SK-N-SH (cell line): Measurements from ENCODE around the gene PKD2L1. TPM values are rescaled to one million over a fixed set of nuclear protein-coding genes. Genes with fewer than 3 reads are reported as not detected.

Experiments used
- CTCF ChIA-PET: fragments of 300-600, 350-600 bp; formaldehyde crosslinking; extraction: SDS; loops from one replicate; lab custom pipeline; 2021; lab: Yijun Ruan, JAX
- POLR2A ChIA-PET: fragments of 350-600 bp; sonication (Branson Sonifier 250); formaldehyde crosslinking; extraction: SDS; loops from one replicate; lab custom pipeline; 2020; ENCODE audit warnings: antibody characterized with exemption, inconsistent platforms; lab: Yijun Ruan, JAX
- DNase-seq: peaks from one replicate; pipeline ENCODE4 v3.0.0; 2012
- H2AFZ ChIP-seq: fragments of 200-600 bp; sonication (generic); 2 replicates; pipeline ENCODE4 v1.8.1; 2016; ENCODE audit warnings: antibody characterized with exemption, mild to moderate bottlenecking, low read depth
- H3F3A ChIP-seq: fragments of 200-600 bp; sonication (generic); replicated peaks from 2 replicates; pipeline ENCODE3; 2016; ENCODE audit warnings: antibody characterized with exemption, mild to moderate bottlenecking; ENCODE audit not compliant: insufficient read depth
- H3K27ac ChIP-seq, 2 experiments: fragments of 200-500 bp in 1 of 2; fragments of 200-600 bp in 1 of 2; sonication (Bioruptor generic) in 1 of 2; sonication (generic), shearing (Covaris generic) in 1 of 2; 2 replicates each; pipeline versions ENCODE4 v1.5.1 to v1.6.1; 2014 to 2016; ENCODE audit warnings: low read depth in 2 of 2, inconsistent platforms in 1 of 2, low read length in 1 of 2, mild to moderate bottlenecking in 1 of 2, mixed read lengths in 1 of 2
- H3K27me3 ChIP-seq: fragments of 200-600 bp; sonication (generic), shearing (Covaris generic); 2 replicates; pipeline ENCODE4 v1.6.1; 2016; ENCODE audit warnings: mixed run types; ENCODE audit not compliant: insufficient read depth
- H3K36me3 ChIP-seq, 2 experiments: fragments of 200-500 bp in 1 of 2; fragments of 200-600 bp in 1 of 2; sonication (Bioruptor generic) in 1 of 2; sonication (generic) in 1 of 2; replicated peaks in 1 of 2; 2 replicates each; pipeline versions ENCODE3 to v1.5.1; 2014 to 2016; ENCODE audit warnings: low read length in 1 of 2, mild to moderate bottlenecking in 1 of 2; ENCODE audit not compliant: insufficient read depth in 2 of 2, control insufficient read depth in 1 of 2
- H3K4me1 ChIP-seq, 2 experiments: fragments of 200-500 bp in 1 of 2; fragments of 200-600 bp in 1 of 2; sonication (Bioruptor generic) in 1 of 2; sonication (generic), shearing (Covaris generic) in 1 of 2; 2 replicates each; pipeline versions ENCODE4 v1.5.1 to v1.6.1; 2014 to 2016; ENCODE audit warnings: low read depth in 1 of 2, low read length in 1 of 2, mixed run types in 1 of 2; ENCODE audit not compliant: insufficient read depth in 2 of 2, control insufficient read depth in 1 of 2
- H3K4me2 ChIP-seq: fragments of 200-600 bp; sonication (generic), shearing (Covaris generic); 2 replicates; pipeline ENCODE4 v1.6.1; 2017; ENCODE audit warnings: mixed run types
- H3K4me3 ChIP-seq, 2 experiments: fragments of 200-500 bp in 1 of 2; fragments of 200-600 bp in 1 of 2; sonication (Bioruptor generic) in 1 of 2; sonication (generic), shearing (Covaris generic) in 1 of 2; 2 replicates each; pipeline versions ENCODE4 v1.5.1 to v1.8.1; 2014 to 2016; ENCODE audit warnings: low read depth in 2 of 2, inconsistent platforms in 1 of 2, low read length in 1 of 2, mild to moderate bottlenecking in 1 of 2, mixed read lengths in 1 of 2, moderate library complexity in 1 of 2
- H3K79me2 ChIP-seq: fragments of 200-600 bp; sonication (generic); 2 replicates; pipeline ENCODE4 v1.8.1; 2017; ENCODE audit warnings: mild to moderate bottlenecking; ENCODE audit not compliant: insufficient read depth
- H3K9ac ChIP-seq: fragments of 200-600 bp; sonication (generic); 2 replicates; pipeline ENCODE4 v1.6.1; 2017; ENCODE audit warnings: mixed run types
- H3K9me2 ChIP-seq: fragments of 200-600 bp; sonication (generic); 2 replicates; pipeline ENCODE4 v1.6.1; 2017; ENCODE audit warnings: mixed run types
- H3K9me3 ChIP-seq: fragments of 200-600 bp; sonication (generic); 2 replicates; pipeline ENCODE4 v1.6.1; 2017; ENCODE audit warnings: mixed run types, mild to moderate bottlenecking, moderate library complexity
- H4K20me1 ChIP-seq: fragments of 200-600 bp; sonication (generic); 2 replicates; pipeline ENCODE4 v1.6.1; 2017; ENCODE audit warnings: mild to moderate bottlenecking, mixed run types; ENCODE audit not compliant: insufficient read depth
- ELF1 ChIP-seq: IDR thresholded peaks from 2 replicates; pipeline ENCODE4 v1.4.0; 2012
- EP300 ChIP-seq, 2 experiments: IDR thresholded peaks; 2 replicates each; pipeline versions ENCODE4 v1.4.0 to v1.6.1; 2012; ENCODE audit warnings: borderline replicate concordance in 1 of 2, low read depth in 1 of 2, low read length in 1 of 2
- FOXJ3 ChIP-seq: sonication (generic); formaldehyde crosslinking; IDR thresholded peaks from 2 replicates; pipeline ENCODE4 v1.5.1; 2020; ENCODE audit warnings: mild to moderate bottlenecking, missing genetic modification reagents
- FOXM1 ChIP-seq: IDR thresholded peaks from 2 replicates; pipeline ENCODE4 v1.4.0; 2012; ENCODE audit warnings: low read depth, mild to moderate bottlenecking
- GABPA ChIP-seq: IDR thresholded peaks from 2 replicates; pipeline ENCODE4 v1.4.0; 2012; ENCODE audit warnings: low read depth, mild to moderate bottlenecking
- GATA2 ChIP-seq: sonication (generic); formaldehyde crosslinking; IDR thresholded peaks from 2 replicates; pipeline ENCODE4 v1.5.0; 2020; ENCODE audit warnings: mild to moderate bottlenecking, missing genetic modification reagents
- JUND ChIP-seq: IDR thresholded peaks from 2 replicates; pipeline ENCODE4 v1.4.0; 2012
- MXI1 ChIP-seq: IDR thresholded peaks from 2 replicates; pipeline ENCODE4 v1.6.1; 2012; ENCODE audit warnings: mild to moderate bottlenecking, low read depth, low read length, improper control_type of control experiment
- NRF1 ChIP-seq: IDR thresholded peaks from 2 replicates; pipeline ENCODE4 v1.6.1; 2012; ENCODE audit warnings: low read depth, mild to moderate bottlenecking, low read length
- RAD21 ChIP-seq: IDR thresholded peaks from 2 replicates; pipeline ENCODE4 v1.6.1; 2012; ENCODE audit warnings: mild to moderate bottlenecking, low read length
- RCOR1 ChIP-seq: fragments of 150-350 bp; IDR thresholded peaks from 2 replicates; pipeline ENCODE4 v1.6.1; 2017; ENCODE audit warnings: antibody characterized with exemption, low read length
- TAF1 ChIP-seq: IDR thresholded peaks from 2 replicates; pipeline ENCODE4 v1.6.1; 2012; ENCODE audit warnings: low read depth, mild to moderate bottlenecking, low read length, moderate library complexity, borderline replicate concordance
- TCF12 ChIP-seq: IDR thresholded peaks from 2 replicates; pipeline ENCODE4 v1.4.0; 2012
- TEAD4 ChIP-seq: IDR thresholded peaks from 2 replicates; pipeline ENCODE4 v1.4.0; 2012; ENCODE audit warnings: mild to moderate bottlenecking, borderline replicate concordance; ENCODE audit not compliant: insufficient read depth
- YY1 ChIP-seq: IDR thresholded peaks from 2 replicates; pipeline ENCODE4 v1.4.0; 2012; ENCODE audit warnings: low read depth, mild to moderate bottlenecking
- WGBS: methylation state at CpG from one replicate; pipeline ENCODE4 v1.1.6; 2017; ENCODE audit warnings: low lambda C conversion rate; 5-methylcytosine and 5-hydroxymethylcytosine counted together
- polyA plus RNA-seq, 3 experiments: library from polyadenylated mRNA; depleted of rRNA; stranded (reverse); fragments of >200 nt; gene quantifications; 2 replicates each; pipeline ENCODE4 v1.2.3, GENCODE V29; 2012
- TF ChIP-seq, protein P1 (sequence below): fragments of 150-350 bp; IDR thresholded peaks from 2 replicates; pipeline ENCODE4 v1.6.1; 2017; ENCODE audit warnings: antibody characterized with exemption, low read length, low read depth, borderline replicate concordance
- TF ChIP-seq, protein P2 (sequence below): IDR thresholded peaks from 2 replicates; pipeline ENCODE4 v1.4.0; 2012; ENCODE audit warnings: low read depth
- TF ChIP-seq, protein P3 (sequence below): IDR thresholded peaks from 2 replicates; pipeline ENCODE4; 2012

Gene PKD2L1
- polyA plus RNA-seq, 1 of the 3 experiments (the other 2 are of a cell fraction): not detected

DNA sequence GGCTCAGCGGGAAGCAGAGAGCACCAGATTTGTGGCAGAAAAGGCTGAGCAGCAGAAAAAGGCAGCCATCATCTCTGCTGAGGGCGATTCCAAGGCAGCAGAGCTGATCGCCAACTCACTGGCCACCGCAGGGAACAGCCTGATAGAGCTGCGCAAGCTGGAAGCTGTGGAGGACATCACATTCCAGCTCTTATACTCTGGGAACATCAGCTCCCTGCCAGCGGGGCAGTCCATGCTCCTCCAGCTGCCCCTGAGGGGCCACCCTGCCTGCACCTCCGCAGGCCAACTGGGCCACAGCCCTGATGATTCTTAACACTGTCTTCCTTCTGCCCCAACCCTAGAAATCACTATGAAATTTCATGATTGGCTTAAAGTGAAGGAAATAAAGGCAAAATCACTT, 81.2 kb downstream of the PKD2L1 start:
- Histone ChIP-seq H3K27me3 (no peaks in the 10 kb centered on the region), H3K9me3 (no peaks in the 10 kb centered on the region), H3K79me2 (no peaks in the 10 kb centered on the region), H3K4me1 (no peaks in the 10 kb centered on the region), H3K9ac (no peak overlapping the region), H3K9me2 (no peaks in the 10 kb centered on the region), H3K27ac (no peak overlapping the region), H4K20me1 (no peaks in the 10 kb centered on the region), H3F3A (no peaks in the 10 kb centered on the region), H3K36me3 (peaks cover 29 to 64% of the 10 kb centered on the region in 2 experiments), H3K4me3 (no peak overlapping the region), H3K4me2 (no peak overlapping the region), H2AFZ (no peak overlapping the region)
- ChIA-PET POLR2A (no interaction called here), CTCF (interaction anchor here (1.3 kb wide), 1 partner anchor 287 kb away, joined by 4 read pairs; the partner anchor contains the start of gene HIF1AN)
- TF ChIP-seq, protein P1, sequence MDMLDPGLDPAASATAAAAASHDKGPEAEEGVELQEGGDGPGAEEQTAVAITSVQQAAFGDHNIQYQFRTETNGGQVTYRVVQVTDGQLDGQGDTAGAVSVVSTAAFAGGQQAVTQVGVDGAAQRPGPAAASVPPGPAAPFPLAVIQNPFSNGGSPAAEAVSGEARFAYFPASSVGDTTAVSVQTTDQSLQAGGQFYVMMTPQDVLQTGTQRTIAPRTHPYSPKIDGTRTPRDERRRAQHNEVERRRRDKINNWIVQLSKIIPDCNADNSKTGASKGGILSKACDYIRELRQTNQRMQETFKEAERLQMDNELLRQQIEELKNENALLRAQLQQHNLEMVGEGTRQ: no peak
- TF ChIP-seq RCOR1: no peak
- TF ChIP-seq, protein P2, sequence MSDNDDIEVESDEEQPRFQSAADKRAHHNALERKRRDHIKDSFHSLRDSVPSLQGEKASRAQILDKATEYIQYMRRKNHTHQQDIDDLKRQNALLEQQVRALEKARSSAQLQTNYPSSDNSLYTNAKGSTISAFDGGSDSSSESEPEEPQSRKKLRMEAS: no peak
- DNase-seq: no peak
- 100% methylated on average over 7 of the region's 7 CpGs for WGBS

DNA sequence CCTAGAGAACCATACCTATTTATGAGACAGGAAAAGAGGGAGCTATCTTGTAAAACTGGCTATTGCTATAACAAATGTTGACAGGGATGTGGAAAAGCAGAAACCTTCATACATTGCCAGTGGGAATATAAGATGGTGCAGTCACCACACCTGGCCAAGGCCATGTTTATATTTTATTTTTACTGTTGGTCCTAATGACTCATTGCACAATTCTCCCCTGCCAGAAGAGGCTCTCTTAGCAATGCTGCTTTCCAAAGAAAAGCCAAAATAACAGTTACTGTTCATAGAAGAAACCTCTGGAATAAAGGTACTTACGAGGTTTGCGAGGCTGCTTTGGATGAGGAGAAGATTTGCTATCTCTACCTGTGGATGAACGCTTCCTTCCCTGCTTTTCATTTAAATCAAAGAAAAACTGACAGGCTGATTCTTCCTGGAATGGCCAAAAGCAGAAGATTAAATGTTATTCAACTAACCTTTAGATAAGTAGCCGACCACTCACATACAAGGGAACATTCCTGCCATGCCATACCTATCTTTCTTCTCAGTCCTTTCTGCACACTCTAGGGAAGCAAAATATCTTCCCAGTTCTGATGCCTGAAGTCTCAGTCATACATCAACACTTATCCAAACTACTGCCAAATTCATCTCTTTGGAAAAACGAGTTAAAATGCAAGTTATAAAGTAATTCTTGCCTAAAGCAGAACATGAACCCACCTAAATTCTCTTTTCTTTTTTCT, 84.4 kb downstream of the PKD2L1 start:
- ChIA-PET CTCF (no interaction called here), POLR2A (no interaction called here)
- H3K27me3 ChIP-seq: no peaks in the 10 kb centered on the region
- no peaks in the 10 kb centered on the region for H3K9me3 ChIP-seq
- no peaks in the 10 kb centered on the region for H3K4me1 ChIP-seq
- 91% methylated on average over 5 of the region's 5 CpGs for WGBS
- H3K27ac ChIP-seq: no peak overlapping the region
- H3K4me3 ChIP-seq: no peak overlapping the region
- peaks cover 32 to 71% of the 10 kb centered on the region in 2 experiments for H3K36me3 ChIP-seq
- H4K20me1 ChIP-seq: no peaks in the 10 kb centered on the region
- no peaks in the 10 kb centered on the region for H3F3A ChIP-seq
- no peak overlapping the region for H3K9ac ChIP-seq
- no peaks in the 10 kb centered on the region for H3K9me2 ChIP-seq
- no peak overlapping the region for H3K4me2 ChIP-seq
- H3K79me2 ChIP-seq: no peaks in the 10 kb centered on the region
- no peak for TF ChIP-seq JUND
- TF ChIP-seq TCF12: no peak
- TF ChIP-seq, protein P2: no peak
- TF ChIP-seq, protein P3, sequence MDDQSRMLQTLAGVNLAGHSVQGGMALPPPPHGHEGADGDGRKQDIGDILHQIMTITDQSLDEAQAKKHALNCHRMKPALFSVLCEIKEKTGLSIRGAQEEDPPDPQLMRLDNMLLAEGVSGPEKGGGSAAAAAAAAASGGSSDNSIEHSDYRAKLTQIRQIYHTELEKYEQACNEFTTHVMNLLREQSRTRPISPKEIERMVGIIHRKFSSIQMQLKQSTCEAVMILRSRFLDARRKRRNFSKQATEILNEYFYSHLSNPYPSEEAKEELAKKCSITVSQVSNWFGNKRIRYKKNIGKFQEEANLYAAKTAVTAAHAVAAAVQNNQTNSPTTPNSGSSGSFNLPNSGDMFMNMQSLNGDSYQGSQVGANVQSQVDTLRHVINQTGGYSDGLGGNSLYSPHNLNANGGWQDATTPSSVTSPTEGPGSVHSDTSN: no peak
- no peak for TF ChIP-seq ELF1
- no peak for TF ChIP-seq GABPA
- no peak for TF ChIP-seq GATA2 (CRISPR knock-in tag)
- no peak for TF ChIP-seq TEAD4
- no peak for TF ChIP-seq FOXM1
- TF ChIP-seq YY1: no peak
- TF ChIP-seq NRF1: no peak
- no peak for TF ChIP-seq FOXJ3
- TF ChIP-seq EP300 (IDR thresholded peaks at IDR 0.05; ENCODE audit: borderline replicate concordance in 1 of 2, low read depth in 1 of 2, low read length in 1 of 2): no peak
- no peak for TF ChIP-seq TAF1
- TF ChIP-seq MXI1: no peak
- TF ChIP-seq RAD21: no peak
- TF ChIP-seq, all 33 proteins: peak for 0
- no peak for DNase-seq
- H2AFZ ChIP-seq: no peak overlapping the region
